SKM-1 (cell line): Measurements from ENCODE around the gene RAB11A.
"Not testable (repeated sequence)": the region's sequence is repeated elsewhere in the genome, so short reads cannot be mapped to it uniquely, and the experiment has no call there.

Source experiments
- DNase-seq: peaks from one replicate; lab custom pipeline; 2025; ENCODE audit not compliant: unreplicated experiment; lab: John Stamatoyannopoulos, UW

RAB11A gene

DNA sequence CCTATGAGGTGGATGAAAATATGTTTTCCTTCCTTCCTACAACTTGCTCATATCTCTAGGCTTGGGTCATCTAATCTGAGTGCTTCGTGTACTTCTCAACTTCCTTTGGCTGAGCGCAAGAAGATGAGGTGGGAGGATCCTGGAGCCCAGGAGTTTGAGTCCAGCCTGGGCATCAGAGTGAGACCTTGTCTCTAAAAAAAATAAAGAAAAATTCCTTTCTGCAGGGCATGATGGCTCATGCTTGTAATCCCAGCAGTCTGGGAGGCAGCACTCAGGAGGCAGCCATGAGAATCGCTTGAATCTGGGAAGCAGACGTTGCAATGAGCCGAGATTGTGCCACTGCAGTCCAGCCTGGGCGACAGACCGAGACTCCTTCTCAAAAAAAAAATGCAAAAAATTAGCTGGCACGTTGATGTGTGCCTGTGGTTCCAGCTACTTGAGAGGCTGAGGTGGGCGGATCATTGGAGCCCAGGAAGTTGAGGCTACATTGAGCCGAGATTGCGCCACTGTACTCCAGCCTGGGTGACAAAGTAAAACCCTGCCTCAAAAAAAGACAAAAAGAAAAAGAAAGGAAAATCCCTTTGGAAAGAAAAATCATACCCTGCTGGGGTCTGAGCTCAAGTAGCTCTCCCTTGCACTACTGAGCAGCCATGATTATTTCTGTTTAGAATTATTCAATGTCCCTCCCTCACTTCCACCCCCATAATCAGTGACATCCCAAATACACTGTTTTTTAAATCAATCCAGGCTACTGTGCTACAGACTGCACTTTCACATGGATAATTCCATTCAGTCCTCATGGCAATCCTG, 28.0 kb upstream of the RAB11A start:
- DNase-seq = peak; percentile 31

DNA sequence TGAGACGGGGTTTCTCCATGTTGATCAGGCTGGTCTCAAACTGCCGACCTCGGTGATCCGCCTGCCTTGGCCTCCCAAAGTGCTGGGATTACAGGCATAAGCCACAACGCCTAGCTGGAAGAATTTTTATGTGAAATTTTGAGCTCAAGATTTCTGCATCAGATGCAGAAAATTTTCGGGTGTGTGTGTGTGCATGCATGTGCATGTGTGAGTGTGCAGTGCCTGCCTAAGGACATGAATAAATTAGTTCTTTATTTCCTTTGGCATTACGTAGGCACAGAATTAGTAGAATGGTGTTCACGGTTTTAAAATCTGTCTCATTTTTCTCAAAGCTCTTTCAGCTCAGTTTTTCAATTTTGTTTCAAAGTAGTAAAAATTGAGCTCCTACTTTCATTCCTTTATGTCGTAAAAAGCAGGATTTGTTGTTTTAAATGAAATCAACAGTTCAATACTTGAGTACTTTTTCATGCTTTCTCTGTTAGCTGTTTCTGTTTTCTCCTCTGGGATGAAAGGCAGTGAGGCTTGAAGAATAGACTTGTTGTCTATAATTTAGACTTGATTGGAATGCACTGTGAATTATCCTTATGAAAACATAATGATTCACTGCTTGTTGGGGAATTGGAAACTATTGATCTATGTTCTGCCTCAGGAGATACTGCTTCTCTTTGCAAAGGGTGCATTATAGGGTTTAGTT, 23.3 kb upstream of the RAB11A start:
- no peak for DNase-seq

DNA sequence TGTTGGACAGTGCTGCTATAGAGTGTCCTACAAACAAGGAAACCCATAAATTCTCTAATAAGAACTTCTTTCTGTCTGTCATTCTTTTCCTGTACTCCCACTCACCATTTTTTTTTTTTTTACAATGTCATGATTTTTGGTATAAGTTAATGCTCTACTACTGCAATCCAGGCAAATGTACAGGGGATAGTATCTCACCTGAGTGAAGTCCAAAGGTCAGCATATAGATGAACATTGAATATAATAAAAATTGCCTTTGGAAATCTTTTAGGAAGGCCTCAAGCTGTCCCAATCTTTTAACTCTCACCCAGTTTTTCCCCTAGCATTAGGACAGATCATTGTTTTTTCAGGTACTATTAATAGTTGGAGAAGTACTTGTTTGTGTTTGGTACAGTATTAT, 21.3 kb upstream of the RAB11A start:
- no peak for DNase-seq

DNA sequence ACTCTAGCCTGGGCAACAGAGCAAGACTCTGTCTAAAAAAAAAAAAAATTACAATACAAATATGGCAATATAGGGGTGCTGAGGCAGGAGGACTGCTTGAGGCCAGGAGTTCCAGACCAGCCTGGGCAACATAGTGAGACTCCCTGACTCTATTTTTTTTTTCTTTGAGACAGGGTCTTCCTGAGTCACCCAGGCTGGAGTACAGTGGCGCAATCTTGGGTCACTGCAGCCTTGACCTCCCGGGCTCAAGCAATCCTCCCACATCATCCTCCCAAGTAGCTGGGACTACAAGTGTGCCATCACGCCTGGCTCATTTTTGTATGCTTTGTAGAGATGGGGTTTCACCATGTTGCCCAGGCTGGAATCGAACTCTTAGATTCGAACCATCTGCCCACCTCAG, 17.3 kb upstream of the RAB11A start:
- no peak for DNase-seq

DNA sequence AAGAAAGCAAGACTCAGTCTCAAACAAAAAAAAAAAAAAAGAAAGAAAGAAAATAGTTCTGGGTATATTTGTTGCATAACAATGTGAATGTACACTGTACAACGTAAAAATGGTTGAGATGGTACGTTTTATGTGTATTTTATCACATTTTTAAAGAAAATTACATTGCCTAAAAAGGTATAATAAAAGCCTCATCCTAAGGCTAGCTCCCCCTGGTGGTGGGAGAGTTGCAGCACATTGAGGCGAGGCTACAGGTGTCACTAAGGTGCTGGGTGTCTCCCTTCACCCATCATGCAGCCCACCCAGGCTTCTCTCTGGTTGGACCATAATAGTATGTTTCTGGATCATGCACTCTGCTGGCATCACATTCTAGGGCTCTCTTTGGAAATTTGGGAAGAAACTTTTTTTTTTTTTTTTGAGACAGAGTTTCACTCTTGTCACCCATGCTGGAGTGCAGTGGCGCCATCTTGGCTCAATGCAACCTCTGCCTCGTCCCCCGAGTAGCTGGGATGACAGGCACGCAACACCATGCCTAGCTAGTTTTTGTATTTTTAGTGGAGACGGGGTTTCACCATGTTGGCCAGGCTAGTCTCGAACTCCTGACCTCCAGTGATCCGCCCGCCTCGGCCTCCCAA, 12.4 kb upstream of the RAB11A start:
- DNase-seq = no peak

DNA sequence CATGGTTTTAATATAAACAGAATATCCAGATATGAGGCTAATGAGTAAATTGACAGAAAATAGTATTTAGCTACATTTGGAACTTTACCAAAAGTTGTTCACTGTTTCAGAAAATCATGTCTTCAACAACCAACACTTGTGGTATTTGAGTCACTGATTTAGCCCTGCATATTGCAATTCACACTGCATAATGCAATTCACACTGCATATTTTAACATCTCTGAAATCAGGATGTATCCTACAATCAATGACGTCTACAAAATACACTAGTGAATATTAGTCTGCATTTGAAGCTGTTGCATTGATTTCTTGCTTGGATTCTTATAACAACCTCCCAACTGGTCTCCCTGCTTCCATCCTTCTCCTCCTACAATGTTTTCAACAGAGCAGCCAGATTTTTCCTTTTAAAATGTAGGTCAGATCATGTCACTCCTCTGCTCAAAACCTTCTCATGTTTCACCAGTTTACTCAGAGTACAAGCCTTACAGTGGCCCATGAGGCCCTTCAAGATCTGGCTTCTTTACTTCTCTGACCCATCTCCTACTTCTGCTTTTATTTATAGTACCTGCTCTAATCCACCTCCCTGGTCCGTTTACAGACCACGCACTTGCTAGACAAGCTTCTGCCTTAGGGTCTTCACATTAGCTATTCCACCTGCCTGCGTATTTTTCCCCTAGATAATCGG, 11.4 kb upstream of the RAB11A start:
- DNase-seq = no peak

DNA sequence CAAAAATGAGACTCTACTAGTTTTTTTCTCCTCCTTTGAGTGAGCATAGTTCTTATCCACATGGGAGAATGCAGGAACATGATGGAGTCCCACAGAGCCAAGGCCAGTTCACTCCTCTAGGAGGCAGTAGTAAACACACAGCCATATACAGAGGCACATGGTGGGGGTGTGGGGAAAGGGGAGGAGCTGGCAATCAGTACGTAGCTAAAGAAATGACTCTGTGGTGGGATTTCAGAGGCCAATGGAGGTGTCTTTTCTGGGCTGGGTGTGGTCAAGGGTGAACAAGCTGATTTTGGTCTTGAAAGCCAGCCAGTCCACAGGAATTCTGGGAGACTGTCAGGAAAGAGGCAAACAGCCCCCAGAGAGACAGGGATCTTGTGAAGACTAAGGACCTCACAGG, 6.6 kb upstream of the RAB11A start:
- DNase-seq = peak; percentile 57

DNA sequence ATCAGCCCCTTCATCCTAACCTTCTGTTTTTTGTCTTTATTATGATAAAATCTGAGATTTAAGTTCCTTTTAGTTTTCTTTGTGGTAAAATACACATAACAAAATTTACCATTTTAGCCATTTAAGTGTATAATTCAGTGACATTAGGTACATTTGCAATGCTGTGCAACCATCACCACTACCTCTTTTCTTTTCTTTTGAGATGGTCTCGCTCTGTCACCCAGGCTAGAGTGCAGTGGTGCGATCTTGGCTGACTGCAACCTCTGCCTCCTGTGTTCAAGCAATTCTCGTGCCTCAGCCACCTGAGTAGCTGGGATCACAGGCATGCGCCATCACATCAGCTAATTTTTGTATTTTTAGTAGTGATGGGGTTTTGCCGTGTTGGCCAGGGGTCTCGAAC, 6.2 kb upstream of the RAB11A start:
- DNase-seq = no peak

DNA sequence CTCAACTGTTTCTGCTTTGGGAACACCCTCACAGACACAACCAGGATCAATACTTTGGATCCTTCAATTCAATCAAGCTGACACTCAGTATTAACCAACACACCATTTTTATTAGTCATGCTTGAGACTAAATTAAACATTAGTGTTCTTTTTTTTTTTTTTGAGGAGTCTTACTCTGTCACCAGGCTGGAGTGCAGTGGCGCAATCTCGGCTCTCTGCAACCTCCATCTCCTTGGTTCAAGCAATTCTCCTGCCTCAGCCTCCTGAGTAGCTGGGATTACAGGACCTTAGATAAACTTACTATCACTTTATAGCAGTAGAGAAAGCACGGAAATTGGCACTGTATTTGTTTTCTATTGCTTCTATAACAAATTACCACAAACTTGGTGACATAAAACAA, 2.0 kb upstream of the RAB11A start:
- DNase-seq = no peak

DNA sequence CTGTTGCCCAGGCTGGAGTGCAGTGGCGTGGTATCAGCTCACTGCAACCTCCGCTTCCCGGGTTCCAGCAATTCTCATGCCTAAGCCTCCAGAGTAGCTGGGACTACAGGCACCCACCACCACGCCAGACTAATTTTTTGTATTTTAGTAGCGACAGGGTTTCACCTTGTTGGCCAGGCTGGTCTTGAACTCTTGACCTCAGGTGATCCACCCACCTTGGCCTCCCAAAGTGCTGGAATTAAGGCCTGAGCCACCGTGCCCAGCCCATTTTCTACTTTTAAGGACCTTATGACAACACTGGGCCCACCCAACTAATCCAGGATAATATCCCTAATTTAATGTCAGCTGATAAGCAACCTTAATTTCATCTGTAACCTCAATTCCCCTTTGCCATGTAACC, 1.4 kb upstream of the RAB11A start:
- DNase-seq = not testable (repeated sequence)

DNA sequence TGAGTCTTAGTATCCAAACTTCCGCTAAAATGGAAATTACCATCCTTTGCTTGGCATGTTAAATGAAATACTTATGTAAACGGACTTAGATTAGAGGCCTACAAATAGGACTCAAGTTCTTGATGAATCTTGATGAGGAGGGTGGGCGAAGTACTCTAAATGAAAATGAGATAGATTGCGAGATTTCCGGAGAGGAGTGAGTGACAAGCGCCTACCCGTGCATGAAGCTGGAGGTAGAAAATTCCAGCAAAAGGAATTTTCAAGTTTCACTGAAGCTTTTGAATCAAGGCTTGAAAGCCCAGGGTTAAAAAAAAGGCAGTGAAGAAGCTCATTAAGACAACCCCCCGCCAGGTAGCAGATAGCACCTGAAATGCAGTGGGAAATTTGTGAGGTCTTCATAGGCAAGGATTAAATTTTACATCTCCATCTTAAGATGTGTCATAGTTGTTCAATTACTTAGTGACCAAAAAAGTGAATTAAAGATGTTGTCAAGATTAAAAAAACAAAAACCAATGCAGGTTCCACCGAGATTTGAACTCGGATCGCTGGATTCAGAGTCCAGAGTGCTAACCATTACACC, 655 bp upstream of the RAB11A start:
- DNase-seq = no peak

DNA sequence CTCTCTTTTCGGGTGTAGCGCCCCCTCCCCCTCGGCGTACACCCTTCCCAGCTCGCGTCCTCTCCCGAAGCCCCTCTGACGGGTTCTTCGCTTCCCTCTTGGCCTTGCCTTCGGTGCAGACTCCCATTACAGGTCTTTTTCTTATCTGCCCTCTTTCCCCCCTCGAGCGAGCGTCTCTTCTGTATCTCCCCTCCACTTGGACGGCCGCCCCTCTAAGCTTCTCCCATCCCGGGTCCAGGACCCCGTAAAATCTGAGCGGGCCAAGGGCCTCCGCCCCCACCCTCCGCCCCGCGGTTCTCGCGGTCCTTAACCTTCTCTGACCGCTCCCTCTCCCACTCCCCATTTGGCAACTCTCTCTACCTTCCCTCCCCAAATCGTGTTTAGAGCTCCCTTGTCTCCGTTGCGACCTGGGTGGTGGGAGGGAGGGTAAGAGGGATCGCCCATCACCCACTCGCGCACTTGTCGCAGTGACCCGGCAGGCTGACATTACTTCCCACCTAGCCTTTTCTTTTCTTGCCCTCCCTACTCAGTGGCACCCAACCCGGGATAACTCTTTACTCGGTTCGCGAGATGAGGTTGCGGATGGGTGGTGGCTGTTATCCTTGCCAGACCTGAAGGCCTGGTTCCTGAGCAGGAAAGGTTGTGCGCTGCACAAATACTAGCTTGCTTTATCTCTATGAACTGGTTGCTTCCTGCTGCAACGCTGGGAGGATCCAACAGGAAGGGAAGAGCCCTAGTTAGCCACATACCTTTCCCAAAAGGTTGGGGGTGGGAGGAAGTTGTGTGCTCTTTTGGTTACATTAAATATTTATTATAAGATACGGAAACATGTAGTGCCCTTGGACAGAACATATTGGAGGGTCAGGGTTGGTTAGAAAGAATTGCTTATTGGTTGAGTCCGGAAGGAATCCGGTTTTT, 922 bp downstream of the RAB11A start:
- DNase-seq = no peak

DNA sequence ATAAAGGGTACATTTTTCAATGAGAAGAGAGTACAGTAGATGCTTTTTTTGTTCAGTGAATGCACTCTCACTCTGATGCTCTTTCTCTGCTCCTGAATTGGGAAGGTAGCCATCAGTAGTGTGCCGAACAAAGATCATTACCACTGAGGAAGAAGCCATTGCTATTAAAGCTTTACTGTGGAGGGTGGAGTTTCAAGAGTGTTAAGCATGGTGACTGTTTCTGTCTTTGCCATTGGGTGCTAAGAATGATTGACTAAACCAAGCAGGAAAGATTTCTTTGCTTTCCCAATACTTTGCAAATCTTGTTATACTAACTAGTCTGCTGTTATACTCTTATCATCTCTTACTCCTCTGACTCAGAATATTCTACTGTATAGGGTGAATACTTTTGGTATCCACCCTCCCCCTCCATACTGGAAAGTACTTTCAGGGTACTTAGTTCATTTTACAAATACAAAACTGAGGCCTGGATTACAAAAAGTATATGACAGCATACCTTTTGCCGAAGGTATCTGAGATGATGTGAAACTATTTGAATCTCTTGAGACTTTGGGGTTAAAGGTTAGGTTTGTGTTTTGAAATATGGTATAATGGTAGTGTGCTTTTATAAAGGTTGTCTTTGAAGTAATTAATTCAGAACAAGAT, 1.7 kb downstream of the RAB11A start:
- peak; percentile 7 for DNase-seq

DNA sequence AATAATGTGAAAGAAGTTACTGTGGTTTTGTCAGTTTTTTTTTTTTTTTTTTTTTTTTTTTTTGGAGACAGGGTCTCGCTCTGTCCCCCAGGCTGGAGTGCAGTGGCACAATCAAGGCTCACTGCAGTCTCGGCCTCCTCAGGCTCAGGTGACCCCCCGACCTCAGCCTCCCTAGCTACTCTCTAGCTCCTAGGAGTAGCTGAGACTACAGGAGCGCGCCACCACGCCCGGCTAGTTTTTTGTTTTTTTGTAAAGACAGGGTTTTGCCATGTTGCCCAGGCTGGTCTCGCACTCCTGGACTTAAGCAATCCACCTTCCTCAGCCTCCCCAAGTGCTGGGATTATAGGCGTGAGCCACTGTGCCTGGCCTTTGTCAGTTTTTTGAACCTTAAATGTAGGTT, 2.6 kb downstream of the RAB11A start:
- DNase-seq = not testable (repeated sequence)

DNA sequence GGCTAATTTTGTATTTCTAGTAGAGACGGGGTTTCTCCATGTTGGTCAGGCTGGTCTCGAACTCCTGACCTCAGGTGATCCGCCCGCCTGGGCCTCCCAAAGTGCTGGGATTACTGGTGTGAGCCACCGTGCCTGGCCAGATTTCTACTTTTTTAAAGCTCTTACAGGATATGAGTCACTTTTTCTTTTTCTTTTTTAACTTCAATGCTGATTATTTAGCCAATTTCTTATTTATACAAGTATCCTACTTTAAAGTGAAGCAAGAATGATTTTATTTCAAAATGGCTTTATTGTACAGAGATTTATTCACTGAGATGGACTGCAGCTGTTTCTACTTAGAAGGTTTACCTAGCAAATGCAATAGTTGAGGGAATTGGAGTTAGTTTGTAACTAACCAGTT, 3.3 kb downstream of the RAB11A start:
- DNase-seq = not testable (repeated sequence)

DNA sequence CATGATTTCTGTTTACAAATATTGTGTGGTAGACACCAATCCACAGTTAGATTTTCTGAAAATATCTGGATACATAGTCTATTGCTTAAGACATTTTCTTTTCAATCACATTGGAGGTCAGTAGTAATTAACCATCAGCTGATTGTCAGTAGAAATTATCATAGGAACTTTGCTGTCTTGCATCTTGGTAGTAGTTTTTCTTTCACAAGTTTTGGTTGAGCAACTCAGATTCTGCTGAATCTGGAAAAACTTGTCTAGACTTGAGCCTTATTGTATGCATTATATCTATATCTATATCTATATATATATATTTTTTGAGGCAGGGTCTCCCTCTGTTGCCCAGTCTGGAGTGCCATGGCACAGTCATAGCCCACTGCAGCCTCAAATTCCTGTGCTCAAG, 4.0 kb downstream of the RAB11A start:
- no peak for DNase-seq

DNA sequence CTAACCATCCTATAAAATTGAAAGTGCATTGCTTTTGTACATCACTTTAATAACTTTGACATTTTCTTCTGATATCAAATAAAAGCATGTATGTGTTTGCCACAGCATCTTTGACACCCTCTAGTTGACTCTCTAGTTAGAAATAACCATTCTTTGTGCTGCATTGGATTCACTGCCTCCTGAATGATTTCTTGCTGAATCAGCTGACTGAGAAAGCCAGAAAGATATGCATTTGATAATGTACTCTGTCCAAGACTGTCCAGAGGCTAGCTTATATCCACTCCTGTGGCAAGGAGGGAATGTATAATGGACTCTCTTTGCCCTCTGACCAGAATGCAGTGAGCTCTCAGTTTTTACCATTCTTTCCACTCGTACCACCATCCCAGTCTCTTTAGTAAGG, 6.2 kb downstream of the RAB11A start:
- no peak for DNase-seq

DNA sequence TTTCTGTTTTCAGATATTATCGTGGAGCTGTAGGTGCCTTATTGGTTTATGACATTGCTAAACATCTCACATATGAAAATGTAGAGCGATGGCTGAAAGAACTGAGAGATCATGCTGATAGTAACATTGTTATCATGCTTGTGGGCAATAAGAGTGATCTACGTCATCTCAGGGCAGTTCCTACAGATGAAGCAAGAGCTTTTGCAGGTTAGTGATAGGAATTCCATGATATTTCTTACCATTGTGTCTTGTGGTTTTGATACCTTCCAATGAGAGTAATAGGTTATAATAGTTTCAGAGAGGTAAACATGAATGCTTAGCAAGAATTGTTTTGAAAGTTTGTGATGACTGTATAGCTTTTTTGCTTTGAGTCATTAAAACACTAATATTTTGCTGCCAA, 8.5 kb downstream of the RAB11A start:
- no peak for DNase-seq

DNA sequence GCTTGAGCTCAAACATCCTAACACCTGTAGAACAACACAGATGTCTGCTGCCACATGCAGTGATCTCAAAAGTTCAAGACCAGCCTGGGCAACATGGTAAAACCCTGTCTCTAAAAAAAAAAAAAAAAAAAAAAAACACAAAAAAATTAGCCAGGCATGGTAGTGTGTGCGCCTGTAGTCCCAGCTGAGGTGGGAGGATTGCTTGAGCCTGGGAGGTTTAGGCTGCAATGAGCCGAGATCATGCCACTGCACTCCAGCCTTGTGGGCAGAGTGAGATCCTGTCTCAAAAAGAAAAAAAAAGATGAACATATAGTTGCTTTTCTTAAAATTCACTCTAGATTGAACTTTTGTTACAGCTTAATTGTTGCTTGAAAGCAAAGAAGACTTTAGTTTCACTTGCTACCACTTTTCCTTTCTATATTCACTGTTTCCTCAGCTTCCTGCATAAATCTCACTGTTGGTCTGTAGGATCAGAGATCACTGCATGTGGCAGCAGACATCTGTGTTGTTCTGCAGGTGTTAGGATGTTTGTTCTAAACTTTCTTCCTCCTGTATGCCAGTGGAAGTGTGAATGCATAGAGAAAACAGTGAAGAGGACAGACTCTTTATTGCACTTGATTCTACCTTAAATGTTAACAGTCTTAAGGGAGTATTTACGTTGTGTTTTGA, 12.6 kb downstream of the RAB11A start:
- DNase-seq = no peak
